Amygdala (tissue), 56 donors: ENCODE measurements around the gene FHOD1.

Source experiments
- DNase-seq, 56 donors: peaks; one replicate each; lab custom pipeline; 2025; lab: John Stamatoyannopoulos, UW

FHOD1 gene

GRCh38 chr16:67194260-67194659 is 53.0 kb downstream of the FHOD1 start:
- DNase-seq = no peak

- no peak for DNase-seq
These were observed 53.7 kb downstream of the FHOD1 start for GRCh38 chr16:67193536-67193935.

GRCh38 chr16:67192781-67193361 is 54.4 kb downstream of the FHOD1 start:
- DNase-seq = no peak

GRCh38 chr16:67191995-67192681 is 55.1 kb downstream of the FHOD1 start, which contains the start of gene E2F4:
E2F4 (plus strand) TSS chr16:67192155; CDS start chr16:67192228, 73 bp downstream.
- DNase-seq = peak; percentile 55 to 96 (median 86)

GRCh38 chr16:67191411-67191994 is 55.8 kb downstream of the FHOD1 start:
- no peak for DNase-seq

GRCh38 chr16:67190448-67191399 is 56.6 kb downstream of the FHOD1 start:
- no peak for DNase-seq

- no peak for DNase-seq
These were observed 57.2 kb downstream of the FHOD1 start, which contains the start of gene EXOC3L1 for GRCh38 chr16:67190041-67190440. EXOC3L1 (minus strand) TSS chr16:67190136; CDS start chr16:67189676, 460 bp downstream.

GRCh38 chr16:67188798-67189197 is 58.5 kb downstream of the FHOD1 start:
- DNase-seq = no peak

GRCh38 chr16:67188323-67188722 is 59.0 kb downstream of the FHOD1 start:
- no peak for DNase-seq

- no peak for DNase-seq
These were observed 59.9 kb downstream of the FHOD1 start for GRCh38 chr16:67187175-67187890.

GRCh38 chr16:67186550-67186950 is 60.7 kb downstream of the FHOD1 start:
- no peak for DNase-seq

- DNase-seq = no peak
These were observed 61.6 kb downstream of the FHOD1 start for GRCh38 chr16:67185651-67186134.

GRCh38 chr16:67184995-67185650 is 62.2 kb downstream of the FHOD1 start:
- DNase-seq = peak in 53 of 56 donors; percentile 11 to 89 (median 66)

- DNase-seq = peak in 1 of 56 donors; percentile 52
These were observed 62.8 kb downstream of the FHOD1 start for GRCh38 chr16:67184453-67184994.

- DNase-seq = peak in 55 of 56 donors; percentile 78 to 98 (median 93)
These were observed 63.4 kb downstream of the FHOD1 start, which contains the start of gene MATCAP1 for GRCh38 chr16:67183627-67184452. MATCAP1 (minus strand) TSS chr16:67183963; CDS start chr16:67180610, 3,353 bp downstream.

GRCh38 chr16:67183284-67183626 is 64.0 kb downstream of the FHOD1 start:
- DNase-seq = no peak

- no peak for DNase-seq
These were observed 65.0 kb downstream of the FHOD1 start for GRCh38 chr16:67182288-67182687.

GRCh38 chr16:67181346-67181745 is 65.9 kb downstream of the FHOD1 start:
- DNase-seq = peak in 1 of 56 donors; percentile 27
